ENCODE measurements around the gene CROCC2.

GRCh38 chr2:240965905-240966456 lies 59.8 kb downstream of the CROCC2 start:
- TF ChIP-seq, protein P1, sequence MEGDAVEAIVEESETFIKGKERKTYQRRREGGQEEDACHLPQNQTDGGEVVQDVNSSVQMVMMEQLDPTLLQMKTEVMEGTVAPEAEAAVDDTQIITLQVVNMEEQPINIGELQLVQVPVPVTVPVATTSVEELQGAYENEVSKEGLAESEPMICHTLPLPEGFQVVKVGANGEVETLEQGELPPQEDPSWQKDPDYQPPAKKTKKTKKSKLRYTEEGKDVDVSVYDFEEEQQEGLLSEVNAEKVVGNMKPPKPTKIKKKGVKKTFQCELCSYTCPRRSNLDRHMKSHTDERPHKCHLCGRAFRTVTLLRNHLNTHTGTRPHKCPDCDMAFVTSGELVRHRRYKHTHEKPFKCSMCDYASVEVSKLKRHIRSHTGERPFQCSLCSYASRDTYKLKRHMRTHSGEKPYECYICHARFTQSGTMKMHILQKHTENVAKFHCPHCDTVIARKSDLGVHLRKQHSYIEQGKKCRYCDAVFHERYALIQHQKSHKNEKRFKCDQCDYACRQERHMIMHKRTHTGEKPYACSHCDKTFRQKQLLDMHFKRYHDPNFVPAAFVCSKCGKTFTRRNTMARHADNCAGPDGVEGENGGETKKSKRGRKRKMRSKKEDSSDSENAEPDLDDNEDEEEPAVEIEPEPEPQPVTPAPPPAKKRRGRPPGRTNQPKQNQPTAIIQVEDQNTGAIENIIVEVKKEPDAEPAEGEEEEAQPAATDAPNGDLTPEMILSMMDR (IDR thresholded peaks at IDR 0.05), result no peak
- no peak for TF ChIP-seq POLR2A (IDR thresholded peaks at IDR 0.05)

Data from heart left ventricle (tissue), 13 donors.